GM18517 (cell line): ENCODE results near the gene YTHDF1.

Experiments used
- ATAC-seq: cut with Tn5 transposase; IDR thresholded peaks from one replicate; pipeline ENCODE4 v1.9.1; 2021; ENCODE audit warnings: mild to moderate bottlenecking, moderate library complexity; ENCODE audit not compliant: unreplicated experiment

Gene YTHDF1

DNA sequence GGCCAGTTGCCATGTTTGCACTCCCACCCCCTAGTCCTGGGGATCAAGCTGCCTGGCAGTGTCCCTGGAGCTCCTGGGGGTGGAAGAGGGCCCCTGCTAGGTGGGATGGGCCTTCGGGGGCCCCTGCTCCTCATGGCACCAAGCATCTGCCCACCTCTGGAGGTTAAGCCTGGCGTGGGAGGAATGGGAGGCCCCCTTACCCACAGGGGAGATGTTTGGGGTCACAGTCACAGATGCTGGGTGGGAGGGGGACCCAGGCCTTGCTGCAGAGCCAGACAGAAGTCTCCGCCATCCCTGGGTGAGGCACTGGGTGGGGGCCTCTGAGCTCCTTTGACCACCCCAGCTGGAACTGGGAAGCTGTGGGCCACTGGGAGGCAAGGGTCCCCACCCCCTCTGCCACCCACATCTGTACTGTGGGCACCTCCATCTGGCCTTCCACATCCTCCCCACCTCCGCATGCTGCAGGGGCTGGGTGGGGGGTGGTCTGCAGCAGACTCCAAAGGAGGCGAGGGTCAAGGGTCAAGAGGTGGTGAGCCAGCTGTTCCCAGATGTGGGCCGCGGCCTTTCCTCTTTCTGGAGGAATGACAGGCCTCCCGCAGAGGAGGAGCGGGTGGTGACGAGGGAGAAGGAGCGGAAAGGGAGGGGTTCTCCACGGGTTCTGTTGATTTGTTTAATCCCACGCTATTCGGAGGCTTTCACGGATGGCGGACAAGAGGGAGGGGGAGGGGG lies 41.5 kb downstream of the YTHDF1 start:
- ATAC-seq = no peak

DNA sequence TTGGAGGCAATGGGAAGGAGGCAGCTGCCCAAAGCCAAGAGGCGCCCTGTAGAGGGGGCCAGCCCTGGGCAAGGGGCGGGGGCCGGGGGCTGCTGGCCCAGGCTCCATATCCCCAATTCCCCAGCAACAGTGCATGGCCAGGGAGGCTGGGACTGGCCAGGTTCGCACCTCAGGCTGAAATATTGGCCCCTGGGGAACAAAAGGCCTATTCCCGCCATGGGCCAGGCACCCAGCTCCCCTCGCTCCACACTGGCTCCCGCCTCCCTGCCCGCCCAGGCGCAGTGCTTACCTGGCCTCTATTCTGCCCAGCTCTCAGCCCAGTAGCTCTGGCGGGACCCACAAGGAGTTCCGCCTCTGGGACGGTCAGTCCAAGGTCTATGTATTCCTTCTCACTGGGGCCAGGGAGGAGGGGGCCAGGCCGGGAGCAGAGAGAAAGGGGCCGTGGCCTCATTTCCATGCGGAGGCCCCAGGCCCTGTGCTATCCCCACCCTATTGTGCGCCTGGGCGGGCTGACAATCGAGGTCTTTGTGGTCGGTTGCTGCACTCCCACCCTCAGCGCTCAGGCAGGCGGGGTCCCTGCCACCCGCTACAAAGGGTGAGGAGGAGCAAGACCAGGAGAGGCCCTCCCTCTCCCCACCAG lies 42.3 kb downstream of the YTHDF1 start:
- ATAC-seq = no peak

DNA sequence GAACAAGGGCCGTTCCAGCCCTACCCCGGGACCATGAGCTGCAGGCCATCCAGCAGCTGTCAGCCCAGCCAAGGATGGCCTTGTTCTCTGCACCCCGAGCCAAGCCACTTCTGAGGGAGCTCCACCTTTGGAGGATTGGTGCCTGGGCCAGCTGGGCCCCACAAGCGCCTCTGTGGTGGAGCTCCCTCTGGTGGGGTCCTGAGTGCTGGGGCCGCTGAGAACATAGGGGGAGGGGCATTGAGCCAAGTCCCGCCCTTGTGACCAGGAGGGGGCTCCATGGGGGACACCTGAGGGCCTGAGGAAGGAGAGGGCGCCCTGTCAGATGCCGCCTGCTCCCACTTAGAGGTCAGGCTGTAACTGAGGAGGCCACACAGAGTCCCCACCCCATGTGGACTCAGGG lies 43.2 kb downstream of the YTHDF1 start:
- no peak for ATAC-seq

DNA sequence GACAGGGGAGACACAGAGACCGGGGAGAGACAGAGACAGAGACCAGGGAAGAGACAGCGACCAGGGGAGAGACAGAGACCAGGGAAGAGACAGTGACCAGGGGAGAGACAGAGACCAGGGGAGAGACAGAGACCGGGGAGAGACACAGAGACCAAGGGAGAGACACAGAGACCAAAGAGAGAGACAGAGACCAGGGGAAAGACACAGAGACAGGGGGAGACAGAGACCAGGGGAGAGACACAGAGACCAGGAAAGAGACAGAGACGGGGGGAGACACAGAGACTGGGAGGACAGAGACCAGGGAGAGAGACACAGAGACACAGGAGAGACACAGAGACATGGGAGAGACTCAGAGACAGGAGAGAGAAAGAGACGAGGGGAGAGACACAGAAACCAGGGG lies 43.9 kb downstream of the YTHDF1 start:
- ATAC-seq = no peak

DNA sequence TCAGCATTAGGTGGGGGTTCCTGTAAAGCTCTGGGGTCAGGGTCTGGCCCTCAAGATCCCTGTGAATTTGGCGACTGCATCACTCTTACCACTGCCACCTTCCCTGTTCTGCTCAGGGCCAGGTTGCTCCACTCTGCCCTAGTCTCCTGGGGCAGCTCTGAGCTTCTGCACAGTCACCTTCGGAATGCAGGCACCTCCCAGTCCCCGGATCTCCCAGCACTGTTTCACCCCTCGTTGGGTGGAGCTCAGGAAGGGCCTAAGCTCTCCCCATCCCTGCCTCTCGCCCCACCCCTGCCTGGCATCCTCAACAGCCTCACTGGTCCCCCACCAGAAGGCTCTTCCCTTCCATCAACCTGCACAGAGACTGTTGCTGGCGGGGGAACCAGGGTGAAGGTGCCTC lies 46.2 kb downstream of the YTHDF1 start:
- no peak for ATAC-seq

DNA sequence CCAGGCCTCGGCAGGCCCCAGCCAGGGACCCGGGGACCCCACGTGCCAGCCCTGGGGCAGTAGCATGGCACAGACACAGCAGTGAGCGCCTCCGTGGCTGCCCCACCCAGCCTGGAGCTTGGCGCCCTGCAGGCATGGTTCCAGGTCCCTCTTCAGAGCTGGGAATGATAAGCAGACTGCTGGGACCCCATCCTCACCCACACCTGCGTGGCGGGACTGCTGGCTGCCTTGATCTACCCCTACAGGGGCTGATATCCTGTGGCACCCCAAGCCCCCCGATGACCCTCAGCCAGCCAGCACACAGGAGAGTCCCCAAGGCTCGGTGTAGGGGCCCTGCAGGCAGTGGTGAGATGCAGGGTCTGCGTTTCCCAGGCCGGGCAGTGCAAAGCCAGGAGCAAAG lies 47.1 kb downstream of the YTHDF1 start:
- ATAC-seq = no peak

DNA sequence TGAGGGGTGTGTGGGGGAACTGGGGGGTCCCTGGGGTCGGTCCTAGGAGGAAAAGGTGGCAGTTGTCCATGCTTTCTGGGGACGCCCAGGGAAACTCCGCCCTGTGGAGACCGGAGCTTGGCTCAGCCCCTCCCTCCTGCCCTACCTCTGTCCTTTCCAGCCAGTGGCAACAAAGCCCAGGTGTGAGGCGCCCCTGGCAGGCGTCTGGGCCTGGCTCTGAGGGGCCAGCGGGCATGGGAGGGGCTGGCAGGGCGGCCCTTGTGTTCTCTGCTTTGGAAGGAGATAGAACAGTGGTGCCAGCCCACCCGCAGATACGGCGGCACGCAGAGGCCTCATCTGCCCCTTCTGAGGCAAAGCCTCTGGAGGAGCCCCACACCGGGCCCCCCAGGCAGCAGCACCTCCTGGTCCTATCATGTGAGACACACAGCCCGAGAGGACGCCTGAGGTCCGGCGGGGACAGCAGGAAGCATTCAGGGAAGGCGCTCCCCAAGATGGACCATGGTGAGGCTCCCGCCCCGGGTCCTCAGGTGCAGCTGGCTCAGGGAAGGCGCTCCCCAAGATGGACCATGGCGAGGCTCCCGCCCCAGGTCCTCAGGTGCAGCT lies 47.9 kb downstream of the YTHDF1 start:
- no peak for ATAC-seq

DNA sequence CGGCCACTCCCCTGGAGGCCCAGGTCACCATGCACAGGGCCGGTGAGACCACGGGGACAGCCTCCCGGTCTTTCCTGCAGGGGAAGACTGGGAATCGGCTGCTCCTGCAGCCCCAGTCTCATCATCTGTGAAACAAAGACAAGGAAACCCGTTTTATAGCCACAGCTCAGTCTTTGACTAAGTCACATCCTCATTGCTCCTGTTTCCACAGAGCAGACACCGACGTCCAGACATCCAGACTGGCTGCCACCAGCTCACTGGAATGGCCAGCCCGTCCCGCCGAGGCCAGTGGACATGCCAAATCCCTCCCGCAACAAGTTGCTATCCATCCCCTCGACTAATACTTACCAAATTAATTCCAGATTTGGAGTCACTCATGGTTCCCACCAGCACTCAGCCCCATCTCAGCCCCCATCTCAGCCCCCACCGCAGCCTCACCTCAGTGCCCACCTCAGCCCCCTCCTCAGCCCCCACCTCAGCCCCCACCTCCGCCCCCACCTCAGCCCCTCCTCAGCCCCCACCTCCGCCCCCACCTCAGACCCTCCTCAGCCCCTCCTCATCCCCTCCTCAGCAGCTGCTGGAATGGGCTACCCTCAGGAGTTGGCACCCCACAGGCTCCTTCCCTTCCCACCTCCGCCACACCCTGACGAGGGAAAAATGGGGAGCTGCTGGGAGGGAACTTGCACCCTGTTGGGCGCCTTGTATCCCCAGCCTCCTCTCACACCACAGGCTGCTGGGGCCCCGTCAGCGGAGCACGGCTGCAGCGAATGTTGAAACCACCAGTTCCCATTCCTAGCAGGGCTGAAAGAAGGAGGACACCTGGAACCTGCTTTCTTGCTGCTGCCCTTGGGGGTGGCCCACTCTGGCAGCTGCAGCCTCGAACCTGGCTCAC lies 48.7 kb downstream of the YTHDF1 start:
- no peak for ATAC-seq

DNA sequence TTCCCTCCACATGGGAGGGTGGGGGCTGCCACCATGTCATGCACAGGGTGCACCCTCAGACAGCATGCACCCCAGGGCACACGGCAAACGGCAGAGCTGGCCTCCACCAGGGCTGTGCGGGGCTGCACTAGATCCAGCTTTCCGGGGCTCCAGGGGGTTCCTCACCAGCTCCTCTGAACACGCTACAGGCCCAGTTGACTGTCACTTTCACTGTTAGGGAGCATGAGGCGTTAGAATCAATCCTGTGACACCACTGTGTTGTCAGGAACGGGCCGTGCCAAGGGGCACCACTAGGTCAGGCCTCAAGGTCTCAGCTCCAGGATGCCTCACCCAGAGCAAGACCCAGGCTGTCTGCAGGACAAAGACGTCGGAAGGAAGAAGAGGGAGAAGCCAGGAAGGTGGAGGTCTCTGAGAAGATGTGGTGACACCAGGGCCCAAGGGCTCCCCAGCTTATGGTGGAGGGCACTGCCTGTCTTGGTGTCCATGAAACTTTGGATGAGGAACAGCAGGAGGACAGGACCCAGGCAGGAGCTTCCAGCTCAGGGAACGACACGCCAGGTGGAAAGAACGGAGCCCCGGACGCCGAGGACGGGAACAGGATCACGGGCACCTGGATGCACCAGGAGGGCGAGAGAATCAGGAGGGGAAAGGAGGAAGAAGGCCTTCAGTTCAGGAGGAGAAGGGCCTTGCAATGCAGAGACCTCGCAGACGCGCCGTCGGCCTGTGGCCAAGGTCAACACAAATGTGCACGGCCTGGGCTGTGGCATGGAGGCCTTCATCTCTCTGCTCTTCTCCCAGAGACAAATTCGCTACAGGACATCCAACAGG lies 49.5 kb downstream of the YTHDF1 start:
- no peak for ATAC-seq

DNA sequence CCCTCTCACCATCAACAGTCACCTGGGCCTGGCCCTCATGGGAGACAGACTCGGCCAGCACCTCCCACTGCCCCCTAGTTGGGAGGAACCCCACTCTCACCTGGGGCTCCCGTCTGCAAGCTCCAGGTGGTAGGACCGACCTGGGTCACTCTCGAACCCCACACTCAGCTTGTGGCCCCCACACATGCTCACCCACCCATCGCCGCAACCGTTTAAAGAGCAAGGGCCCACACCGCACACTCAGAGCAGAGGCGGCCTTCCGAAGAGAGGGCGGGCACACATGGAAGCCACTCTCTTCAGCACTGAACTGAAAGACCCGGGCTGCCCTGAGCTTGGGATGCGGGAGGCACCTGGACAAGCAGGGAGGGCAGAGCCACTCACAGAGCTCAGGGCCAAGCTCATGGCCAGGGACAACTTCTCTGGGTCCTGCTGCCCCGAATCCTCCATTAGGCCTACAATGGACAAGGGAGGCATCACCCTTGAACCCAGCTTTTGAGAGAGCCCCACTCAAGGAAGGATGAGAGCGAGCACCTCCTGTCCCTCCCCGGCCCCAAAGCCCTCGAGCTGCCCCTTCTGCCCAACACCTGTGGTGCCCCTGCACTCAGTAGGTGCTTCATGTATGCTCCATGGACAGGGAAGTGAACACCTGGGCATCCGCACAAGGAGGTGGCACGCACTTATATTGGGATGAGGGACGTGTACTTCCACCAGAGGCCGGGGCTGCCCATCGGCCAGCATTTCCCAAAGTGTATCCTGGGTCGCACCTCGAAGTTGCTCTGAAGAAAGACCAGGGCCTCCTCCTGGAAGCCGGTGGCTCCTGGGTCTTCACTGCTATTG lies 50.4 kb downstream of the YTHDF1 start:
- ATAC-seq = no peak

DNA sequence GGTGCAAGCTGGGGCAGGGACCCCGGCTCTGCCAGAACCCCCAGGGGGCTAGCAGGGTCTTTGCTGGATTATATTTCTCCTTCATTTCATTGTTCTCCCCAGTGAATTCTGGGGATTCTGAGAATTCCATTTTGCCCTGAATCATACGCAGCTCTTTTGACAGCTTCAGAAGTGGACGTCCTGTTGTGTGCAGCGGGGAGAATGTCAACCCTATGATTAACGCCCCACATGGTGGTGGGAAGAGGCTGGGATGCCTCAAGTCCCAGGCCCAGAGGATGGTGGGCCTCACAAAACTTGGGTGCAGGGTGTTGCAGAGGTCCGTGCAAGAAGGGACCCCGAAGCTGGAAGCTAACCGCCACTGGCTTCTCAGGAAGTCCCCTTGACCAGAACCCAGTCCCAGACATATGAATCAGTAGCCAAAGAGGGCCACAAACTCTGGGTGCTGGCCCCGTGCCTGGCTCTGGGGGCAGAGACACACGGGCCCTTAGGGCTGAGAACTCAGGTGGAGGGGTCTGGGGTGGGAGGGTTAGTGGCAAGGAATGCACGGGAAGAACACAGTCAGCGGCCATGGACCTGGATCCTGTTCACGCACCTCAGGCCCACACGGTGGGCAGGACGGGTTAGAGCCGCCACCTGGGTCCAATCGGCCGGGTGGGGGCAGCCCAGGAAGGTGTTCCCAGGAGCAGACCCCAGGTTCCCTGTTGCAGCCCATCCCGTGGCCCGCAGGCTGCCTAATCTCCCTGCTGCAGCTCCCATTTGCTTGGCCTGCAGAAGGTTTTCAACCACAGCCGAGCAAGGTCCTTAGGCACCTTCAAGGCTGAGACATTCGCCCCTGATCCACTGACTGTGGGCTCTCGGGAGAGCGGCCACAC lies 51.2 kb downstream of the YTHDF1 start:
- no peak for ATAC-seq

DNA sequence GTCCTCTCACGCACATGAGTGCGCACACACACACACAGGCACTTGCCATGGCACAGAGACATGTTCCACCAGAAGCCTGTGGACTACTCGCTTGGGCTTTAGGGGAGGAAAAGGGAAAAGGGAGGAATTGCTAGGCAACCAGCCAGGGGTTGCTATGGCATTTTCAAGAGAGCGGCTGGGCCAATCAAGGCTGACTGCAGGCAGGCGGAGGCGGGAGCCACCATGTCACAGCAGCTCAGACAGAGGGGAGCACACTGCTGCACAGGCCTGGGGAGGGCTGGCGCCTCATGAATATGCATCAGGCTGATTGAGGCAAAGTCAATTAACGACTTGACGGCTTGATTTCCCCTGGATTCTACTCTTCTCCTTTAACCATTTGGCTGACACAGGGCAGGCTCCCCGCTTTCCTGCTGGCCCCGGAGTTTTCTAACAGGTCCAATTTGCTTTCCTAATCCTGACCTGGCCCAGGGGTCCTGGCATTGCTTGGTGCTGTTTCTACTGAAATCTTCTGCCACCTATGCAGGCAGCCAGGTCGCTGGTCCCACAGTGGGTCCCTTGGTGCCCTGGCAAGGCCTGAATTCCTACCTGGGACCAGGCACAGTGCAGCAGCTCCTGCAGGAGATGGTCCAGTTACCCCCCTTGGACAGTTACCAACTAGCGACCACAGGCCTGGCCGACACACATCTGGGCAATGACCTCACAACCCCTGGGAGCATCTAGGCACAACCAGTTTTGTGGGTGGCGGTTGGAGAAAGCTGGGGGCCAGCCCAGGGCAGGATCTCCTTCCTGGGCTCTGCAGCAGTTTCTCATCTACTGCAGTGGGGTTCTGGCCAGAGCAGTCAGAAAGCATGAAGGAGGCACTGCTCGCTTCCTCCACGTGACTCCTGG lies 52.1 kb downstream of the YTHDF1 start:
- no peak for ATAC-seq

DNA sequence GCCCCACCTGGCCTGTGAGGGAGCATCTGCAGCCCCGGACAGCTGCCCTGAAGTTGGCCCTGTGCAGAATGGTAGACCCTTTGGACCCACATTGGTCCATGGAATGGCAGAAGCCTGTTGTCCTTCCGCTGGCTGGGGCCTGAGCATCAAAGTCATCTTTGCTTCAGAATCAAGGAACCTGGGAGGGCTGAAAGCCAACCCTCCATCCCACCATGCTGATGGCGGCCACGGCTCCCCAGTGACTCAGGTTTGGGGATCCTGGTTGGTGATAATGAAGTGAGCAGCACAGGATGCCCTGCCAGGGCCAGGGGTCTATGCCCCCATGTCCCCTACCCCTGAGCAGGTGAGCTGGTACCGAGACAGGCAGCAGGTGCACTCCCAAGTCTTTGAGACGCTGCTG lies 52.8 kb downstream of the YTHDF1 start:
- ATAC-seq = no peak

DNA sequence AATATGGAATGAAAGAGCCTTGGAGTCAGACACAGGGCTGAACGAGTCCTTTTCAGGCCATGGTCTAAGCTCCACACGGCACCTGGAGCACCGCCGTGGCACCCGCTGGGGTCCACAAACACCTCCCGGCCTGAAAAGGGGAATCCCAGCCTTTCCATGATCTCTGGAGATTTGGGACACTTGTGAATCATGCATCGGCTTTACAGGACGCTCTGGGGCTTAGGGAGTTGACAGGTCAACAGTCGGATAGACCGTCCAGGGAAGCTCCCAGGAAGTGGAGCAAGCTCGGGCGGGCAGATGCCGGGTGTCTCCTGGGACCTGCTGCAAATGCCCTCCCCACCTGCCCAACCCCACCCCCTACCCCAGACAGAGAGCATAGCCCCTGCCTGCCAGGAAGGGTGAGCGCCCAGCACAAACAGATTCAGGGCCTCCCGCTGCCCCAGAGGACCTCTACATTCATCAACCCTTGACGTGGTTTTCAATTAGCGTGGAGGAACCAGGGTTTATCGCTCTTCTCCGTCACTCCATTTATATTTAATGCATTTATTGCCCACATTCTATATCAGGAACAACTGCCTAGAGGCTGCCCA lies 53.6 kb downstream of the YTHDF1 start:
- no peak for ATAC-seq

DNA sequence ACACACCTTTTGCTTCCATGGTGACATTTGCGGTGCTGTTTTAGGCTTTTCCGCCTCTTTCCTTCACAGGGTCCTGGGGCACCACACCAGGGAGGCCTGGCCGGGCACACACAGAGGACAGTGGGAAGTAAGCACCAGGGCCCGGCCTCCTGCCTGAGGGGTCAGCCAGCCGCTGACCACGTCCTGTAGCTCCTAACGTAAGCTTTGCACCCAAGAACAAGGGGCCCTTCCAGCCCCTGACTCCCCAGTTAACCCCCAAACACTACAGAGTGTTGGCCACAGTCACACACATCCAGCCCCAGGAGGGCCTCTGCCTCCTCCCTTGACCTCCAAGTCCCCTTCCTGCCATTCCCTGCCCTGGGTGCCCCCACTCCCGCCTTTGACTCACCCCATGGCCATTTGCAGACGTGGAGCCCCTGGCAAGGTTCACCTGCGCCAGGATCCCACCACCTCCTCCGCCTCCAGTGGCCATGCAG lies 54.7 kb downstream of the YTHDF1 start:
- no peak for ATAC-seq

DNA sequence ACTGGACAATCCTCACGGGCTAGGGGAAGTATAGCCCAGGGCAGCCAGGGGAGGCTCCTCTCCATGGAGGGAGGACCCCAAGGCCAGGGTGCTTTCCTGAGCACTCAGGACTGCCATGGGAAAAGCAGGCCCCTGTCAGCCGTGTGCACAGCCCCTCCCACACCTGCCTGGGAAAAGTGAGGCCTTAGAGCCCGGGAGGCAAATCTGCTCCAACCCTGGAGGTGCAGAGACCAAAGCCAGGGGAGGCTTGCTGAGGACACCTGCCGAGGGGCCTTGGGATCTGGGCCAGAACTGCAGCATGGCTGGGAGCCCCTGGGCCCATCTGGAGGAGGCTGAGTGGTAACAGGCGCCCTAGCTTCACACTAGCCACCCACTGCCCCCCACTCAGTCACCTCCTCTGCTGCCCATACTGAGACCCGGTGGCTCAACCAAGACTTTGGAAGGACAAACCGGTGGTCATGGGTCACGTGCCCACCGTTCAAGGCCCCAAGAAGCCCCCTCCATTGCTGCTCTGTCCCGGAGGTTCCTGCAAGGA lies 55.2 kb downstream of the YTHDF1 start:
- ATAC-seq = no peak
